ENCODE measurements around the gene RELA.
"Not testable (repeated sequence)": the region's sequence is repeated elsewhere in the genome, so short reads cannot be mapped to it uniquely, and the experiment has no call there.

Gene RELA

GRCh38 chr11:65649656-65650546, 12.8 kb downstream of the RELA start:
- DNase-seq (ENCODE audit: low read depth, low spot score): no peak

GRCh38 chr11:65648997-65649493, 13.7 kb downstream of the RELA start:
- DNase-seq (ENCODE audit: low read depth, low spot score): no peak

- no peak for DNase-seq (ENCODE audit: low read depth, low spot score)
These were observed 15.6 kb downstream of the RELA start for GRCh38 chr11:65646958-65647701.

- no peak for DNase-seq (ENCODE audit: low read depth, low spot score)
These were observed 16.3 kb downstream of the RELA start for GRCh38 chr11:65646288-65646957.

- DNase-seq (ENCODE audit: low read depth, low spot score): no peak
These were observed 17.0 kb downstream of the RELA start for GRCh38 chr11:65645710-65646109.

- no peak for DNase-seq (ENCODE audit: low read depth, low spot score)
These were observed 17.9 kb downstream of the RELA start for GRCh38 chr11:65644837-65645236.

GRCh38 chr11:65643971-65644370, 18.7 kb downstream of the RELA start:
- DNase-seq (ENCODE audit: low read depth, low spot score): no peak

GRCh38 chr11:65642014-65642671, 20.6 kb downstream of the RELA start:
- no peak for DNase-seq (ENCODE audit: low read depth, low spot score)

- no peak for DNase-seq (ENCODE audit: low read depth, low spot score)
These were observed 21.3 kb downstream of the RELA start for GRCh38 chr11:65641297-65642013.

GRCh38 chr11:65640483-65641296, 22.0 kb downstream of the RELA start:
- DNase-seq (ENCODE audit: low read depth, low spot score): no peak

- no peak for DNase-seq (ENCODE audit: low read depth, low spot score)
These were observed 22.9 kb downstream of the RELA start for GRCh38 chr11:65639623-65640482.

- DNase-seq (ENCODE audit: low read depth, low spot score): not testable (repeated sequence)
These were observed 23.5 kb downstream of the RELA start for GRCh38 chr11:65639228-65639597.

GRCh38 chr11:65637794-65638419, 24.8 kb downstream of the RELA start, which contains the start of gene SIPA1:
Gene SIPA1 (plus strand): TSS chr11:65638101. CDS start chr11:65640922, 2,821 bp downstream.
- peak; percentile 44 for DNase-seq (ENCODE audit: low read depth, low spot score)

GRCh38 chr11:65637032-65637557, 25.6 kb downstream of the RELA start:
- no peak for DNase-seq (ENCODE audit: low read depth, low spot score)

- no peak for DNase-seq (ENCODE audit: low read depth, low spot score)
These were observed 26.3 kb downstream of the RELA start for GRCh38 chr11:65636108-65637031.

- no peak for DNase-seq (ENCODE audit: low read depth, low spot score)
These were observed 27.6 kb downstream of the RELA start for GRCh38 chr11:65634905-65635731.

Data from activated naive CD8-positive, alpha-beta T cell treated with anti-CD3 and anti-CD28 coated beads, Interleukin-2, amount 50 U/mL, for 16 hours (primary cell).